NCI-H2227 (cell line): ENCODE data around the gene TC2N.
"Not testable (repeated sequence)": the region's sequence is repeated elsewhere in the genome, so short reads cannot be mapped to it uniquely, and the experiment has no call there.

ENCODE experiments used
- DNase-seq: peaks from one replicate; lab custom pipeline; 2025; ENCODE audit not compliant: unreplicated experiment; lab: John Stamatoyannopoulos, UW

TC2N gene

GRCh38 chr14:91755570-91756295, 111.6 kb downstream of the TC2N start:
- DNase-seq, result no peak

DNA sequence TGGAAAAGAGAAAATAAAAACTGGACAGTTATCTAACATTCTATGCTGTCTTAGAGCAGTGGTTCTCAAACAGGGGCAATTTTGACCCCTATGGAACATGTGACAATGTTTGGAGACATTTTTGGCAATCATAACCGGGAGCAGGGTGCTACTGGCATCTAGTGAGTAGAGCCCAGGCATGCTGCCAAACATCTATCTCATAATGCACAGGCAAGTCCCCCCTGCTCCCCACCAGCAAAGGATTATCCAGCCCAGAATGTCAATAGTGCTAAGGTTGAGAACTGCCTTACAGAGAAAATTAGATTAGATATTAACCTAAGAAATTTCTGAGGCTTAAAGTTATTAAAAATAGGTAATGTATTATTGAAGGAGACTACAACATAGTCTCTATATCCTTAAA, 112.5 kb downstream of the TC2N start:
- no peak for DNase-seq

- DNase-seq, result no peak
These were observed 113.2 kb downstream of the TC2N start for GRCh38 chr14:91754185-91754584.

DNA sequence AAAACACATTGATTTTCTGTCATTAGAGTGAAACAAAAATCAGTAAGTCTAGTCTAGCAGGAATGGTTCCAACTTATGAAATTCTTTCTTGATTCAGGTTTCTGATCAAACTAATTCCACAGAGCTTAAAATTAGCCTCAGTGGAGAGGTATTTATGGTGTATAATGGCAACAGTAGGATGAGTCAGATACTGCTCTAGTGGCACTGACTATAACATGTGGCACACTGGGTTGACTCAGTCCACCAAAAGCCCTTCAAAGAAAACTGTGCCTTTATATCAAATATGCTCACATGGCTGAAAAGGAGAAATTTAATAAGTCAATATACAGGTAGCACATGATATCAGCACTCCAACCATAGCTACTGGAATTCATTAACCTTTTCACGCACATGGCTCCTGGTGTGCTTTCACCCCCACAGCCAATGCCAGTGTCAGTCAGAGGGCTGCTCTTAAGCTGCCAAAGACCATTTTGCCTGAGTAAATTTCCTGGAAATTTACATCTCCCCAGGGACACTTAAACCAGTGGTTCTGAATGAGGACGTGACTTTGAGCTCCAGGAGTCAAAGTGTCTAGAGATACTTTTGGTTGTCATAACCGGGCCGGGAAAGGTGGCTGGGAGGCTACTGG, 113.7 kb downstream of the TC2N start:
- no peak for DNase-seq

- DNase-seq, result no peak
These were observed 114.4 kb downstream of the TC2N start for GRCh38 chr14:91752961-91753360.

GRCh38 chr14:91751719-91752118, 115.6 kb downstream of the TC2N start:
- no peak for DNase-seq

GRCh38 chr14:91750634-91751198, 116.6 kb downstream of the TC2N start:
- no peak for DNase-seq

DNA sequence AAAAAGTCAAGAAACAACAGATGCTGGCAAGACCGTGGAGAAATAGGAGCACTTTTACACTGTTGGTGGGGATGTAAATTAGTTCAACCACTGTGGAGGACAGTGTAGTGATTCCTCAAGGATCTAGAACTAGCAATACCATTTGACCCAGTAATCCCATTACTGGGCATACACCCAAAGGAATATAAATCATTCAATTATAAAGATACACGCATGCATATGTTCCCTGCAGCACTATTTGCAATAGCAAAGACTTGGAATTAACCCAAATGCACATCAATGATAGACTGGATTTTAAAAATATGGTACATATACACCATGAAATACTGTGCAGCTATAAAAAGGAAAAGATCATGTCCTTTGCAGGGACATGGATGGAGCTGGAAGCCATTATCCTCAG, 117.5 kb downstream of the TC2N start:
- DNase-seq, result no peak

DNA sequence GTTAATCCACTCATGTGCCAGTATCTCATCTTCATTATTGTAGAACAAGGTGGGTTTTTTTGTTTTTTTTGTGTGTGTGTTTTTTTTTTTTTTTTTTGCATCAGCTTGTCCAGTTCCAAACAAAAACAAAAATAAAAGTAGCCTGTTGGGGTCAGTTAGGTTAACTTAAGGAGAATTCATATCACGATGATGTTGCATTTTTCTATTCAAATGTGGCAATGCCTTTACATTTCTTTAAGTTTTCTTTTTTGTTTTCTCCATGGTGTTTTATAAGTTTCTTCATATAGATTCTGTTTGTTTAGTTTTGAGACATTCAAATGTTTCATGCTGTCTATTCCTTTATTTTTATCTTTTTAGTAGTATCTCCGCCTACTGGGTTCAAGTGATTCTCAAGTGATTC, 119.3 kb downstream of the TC2N start:
- no peak for DNase-seq

DNA sequence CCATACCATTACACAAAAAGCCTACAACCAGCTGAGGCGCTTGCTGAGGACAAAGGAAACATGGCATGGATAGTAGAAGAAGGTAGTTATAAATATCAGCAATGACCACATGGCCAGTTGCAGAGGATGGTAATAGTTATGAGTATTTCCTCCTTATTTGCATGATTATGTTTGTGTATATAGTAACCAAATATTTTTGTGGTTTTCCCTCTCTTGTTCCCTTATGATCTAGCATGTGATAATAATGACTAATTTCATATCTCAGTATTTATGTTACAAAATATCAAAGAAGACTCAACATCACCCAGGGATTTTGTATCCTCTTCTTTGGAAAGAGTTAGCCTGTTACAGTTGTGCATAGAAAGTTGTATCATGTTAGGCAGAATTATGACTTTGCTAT, 122.0 kb downstream of the TC2N start:
- DNase-seq, result no peak

- no peak for DNase-seq
These were observed 123.3 kb downstream of the TC2N start for GRCh38 chr14:91744068-91744480.

DNA sequence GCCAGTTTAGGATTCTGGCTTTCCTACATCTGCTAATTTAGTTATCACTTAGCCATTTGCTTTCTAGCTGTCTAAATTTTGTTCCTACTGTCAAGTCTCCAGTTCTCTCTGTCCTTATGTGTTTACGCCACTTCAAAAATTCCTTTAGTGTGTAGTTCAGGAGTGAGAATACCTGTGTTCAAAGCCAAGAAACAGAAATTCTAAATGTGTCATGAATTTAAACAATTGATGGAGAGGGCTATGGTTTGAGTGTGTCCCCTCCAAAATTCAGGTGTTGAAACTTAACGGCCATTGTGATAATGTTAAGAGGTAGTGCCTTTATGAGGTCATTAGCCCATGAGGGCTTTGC, 124.1 kb downstream of the TC2N start:
- DNase-seq, result no peak

- DNase-seq, result no peak
These were observed 124.6 kb downstream of the TC2N start for GRCh38 chr14:91742621-91743304.

DNA sequence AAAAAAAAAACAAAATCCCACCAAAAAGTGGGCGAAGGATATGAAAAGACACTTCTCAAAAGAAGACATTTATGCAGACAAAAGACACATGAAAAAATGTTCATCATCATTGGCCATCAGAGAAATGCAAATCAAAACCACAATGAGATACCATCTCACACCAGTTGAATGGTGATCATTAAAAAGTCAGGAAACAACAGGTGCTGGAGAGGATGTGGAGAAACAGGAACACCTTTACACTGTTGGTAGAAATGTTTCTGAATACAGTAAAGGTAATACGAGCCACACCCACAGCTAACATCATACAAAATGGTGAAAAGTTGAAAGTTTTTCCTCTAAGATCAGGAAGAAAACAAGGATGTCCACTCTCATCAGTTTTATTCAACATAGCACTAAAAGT, 127.5 kb downstream of the TC2N start:
- not testable (repeated sequence) for DNase-seq

DNA sequence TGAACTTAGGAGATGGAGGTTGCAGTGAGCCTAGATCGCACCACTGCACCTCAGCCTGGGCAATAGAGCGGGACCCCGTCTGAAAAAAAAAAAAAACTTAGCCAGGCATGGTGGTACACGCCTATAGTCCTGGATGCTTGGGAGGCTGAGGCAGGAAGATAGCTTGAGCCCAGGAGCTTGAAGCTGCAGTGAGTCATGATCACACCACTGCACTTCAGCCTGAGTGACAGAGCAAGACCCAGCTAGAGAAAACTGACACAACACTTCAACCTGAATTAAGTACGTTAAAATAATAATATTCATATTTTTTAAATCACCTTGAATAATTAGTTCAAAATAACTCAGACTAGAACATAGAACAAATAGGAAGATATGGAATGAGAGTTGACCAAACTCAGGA, 129.7 kb downstream of the TC2N start:
- no peak for DNase-seq

GRCh38 chr14:91732859-91733477, 134.4 kb downstream of the TC2N start:
- DNase-seq, result no peak

- no peak for DNase-seq
These were observed 134.9 kb downstream of the TC2N start for GRCh38 chr14:91732439-91732838.

GRCh38 chr14:91731986-91732385, 135.3 kb downstream of the TC2N start, which contains the start of gene CATSPERB:
TSS of gene CATSPERB (minus strand) at chr14:91732086. CDS start at chr14:91729479, 2,607 bp downstream.
- DNase-seq, result no peak

- DNase-seq, result no peak
These were observed 136.3 kb downstream of the TC2N start for GRCh38 chr14:91731018-91731417.

GRCh38 chr14:91729756-91730155, 137.6 kb downstream of the TC2N start:
- no peak for DNase-seq
